ENCODE measurements around the gene MSMP.

- TF ChIP-seq, protein P1, sequence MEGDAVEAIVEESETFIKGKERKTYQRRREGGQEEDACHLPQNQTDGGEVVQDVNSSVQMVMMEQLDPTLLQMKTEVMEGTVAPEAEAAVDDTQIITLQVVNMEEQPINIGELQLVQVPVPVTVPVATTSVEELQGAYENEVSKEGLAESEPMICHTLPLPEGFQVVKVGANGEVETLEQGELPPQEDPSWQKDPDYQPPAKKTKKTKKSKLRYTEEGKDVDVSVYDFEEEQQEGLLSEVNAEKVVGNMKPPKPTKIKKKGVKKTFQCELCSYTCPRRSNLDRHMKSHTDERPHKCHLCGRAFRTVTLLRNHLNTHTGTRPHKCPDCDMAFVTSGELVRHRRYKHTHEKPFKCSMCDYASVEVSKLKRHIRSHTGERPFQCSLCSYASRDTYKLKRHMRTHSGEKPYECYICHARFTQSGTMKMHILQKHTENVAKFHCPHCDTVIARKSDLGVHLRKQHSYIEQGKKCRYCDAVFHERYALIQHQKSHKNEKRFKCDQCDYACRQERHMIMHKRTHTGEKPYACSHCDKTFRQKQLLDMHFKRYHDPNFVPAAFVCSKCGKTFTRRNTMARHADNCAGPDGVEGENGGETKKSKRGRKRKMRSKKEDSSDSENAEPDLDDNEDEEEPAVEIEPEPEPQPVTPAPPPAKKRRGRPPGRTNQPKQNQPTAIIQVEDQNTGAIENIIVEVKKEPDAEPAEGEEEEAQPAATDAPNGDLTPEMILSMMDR (IDR thresholded peaks at IDR 0.05): no peak
- TF ChIP-seq POLR2A (IDR thresholded peaks at IDR 0.05): no peak
These were observed 29.3 kb upstream of the MSMP start for GRCh38 chr9:35783418-35783817.
